HG03175 (cell line): ENCODE results near the gene UNK.
A peak's percentile ranks its signal among the peaks of the same experiment; 100 is the strongest.

ENCODE experiments used
- ATAC-seq: cut with Tn5 transposase; IDR thresholded peaks from one replicate; pipeline ENCODE4 v1.9.1; 2021; ENCODE audit warnings: mild to moderate bottlenecking, moderate library complexity; ENCODE audit not compliant: unreplicated experiment

UNK gene

GRCh38 chr17:75819116-75819515, 34.5 kb downstream of the UNK start:
- ATAC-seq, result no peak

- no peak for ATAC-seq
Measured at GRCh38 chr17:75819678-75820077, 35.1 kb downstream of the UNK start.

- ATAC-seq, result no peak
Measured at GRCh38 chr17:75820094-75821080, 35.8 kb downstream of the UNK start.

GRCh38 chr17:75821552-75821951, 36.9 kb downstream of the UNK start:
- ATAC-seq, result no peak

- no peak for ATAC-seq
Measured at GRCh38 chr17:75822119-75822799, 37.7 kb downstream of the UNK start.

- no peak for ATAC-seq
Measured at GRCh38 chr17:75822800-75823166, 38.2 kb downstream of the UNK start.

GRCh38 chr17:75823257-75824041, 38.8 kb downstream of the UNK start:
- no peak for ATAC-seq

- ATAC-seq, result no peak
Measured at GRCh38 chr17:75824050-75824552, 39.5 kb downstream of the UNK start.

- ATAC-seq, result no peak
Measured at GRCh38 chr17:75824666-75825065, 40.1 kb downstream of the UNK start.

GRCh38 chr17:75825149-75825552, 40.5 kb downstream of the UNK start:
- no peak for ATAC-seq

GRCh38 chr17:75825748-75826370, 41.3 kb downstream of the UNK start:
- ATAC-seq, result no peak

GRCh38 chr17:75826561-75827307, 42.1 kb downstream of the UNK start:
- no peak for ATAC-seq

GRCh38 chr17:75827308-75828075, 42.9 kb downstream of the UNK start:
- peak; percentile 59 for ATAC-seq

- no peak for ATAC-seq
Measured at GRCh38 chr17:75828076-75828400, 43.4 kb downstream of the UNK start.

- ATAC-seq, result no peak
Measured at GRCh38 chr17:75828741-75829140, 44.1 kb downstream of the UNK start.

GRCh38 chr17:75829747-75830146, 45.1 kb downstream of the UNK start:
- ATAC-seq, result no peak

GRCh38 chr17:75830164-75831031, 45.8 kb downstream of the UNK start:
- ATAC-seq, result no peak

- no peak for ATAC-seq
Measured at GRCh38 chr17:75831032-75831571, 46.5 kb downstream of the UNK start.
